ENCODE results near the gene ERICH2. TPM values are rescaled to one million over a fixed set of nuclear protein-coding genes. Genes with fewer than 3 reads are reported as not detected.

The ERICH2 gene
- total RNA-seq, 1 experiment from 2014 or later: 7.2 TPM

DNA sequence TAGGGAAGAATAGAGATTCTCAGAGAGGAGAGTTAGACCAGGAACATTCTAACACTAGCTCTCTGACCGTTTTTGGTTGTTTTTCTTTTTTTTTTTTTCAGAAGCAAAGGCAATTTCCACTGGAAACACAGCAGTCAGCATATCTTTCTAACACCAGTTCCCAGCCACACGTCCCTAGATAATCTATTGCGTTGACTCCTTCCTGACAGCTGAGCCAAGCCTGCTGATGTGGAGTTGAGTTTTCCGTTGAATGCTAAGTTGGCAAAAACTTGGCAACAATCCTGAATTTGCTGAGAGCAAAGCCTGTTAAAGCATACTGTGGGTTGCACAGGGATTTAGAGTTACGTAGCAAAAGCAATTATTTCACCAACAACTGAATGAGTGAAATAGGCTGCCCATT, 65.8 kb downstream of the ERICH2 start:
- ChIA-PET POLR2A (no interaction called here), CTCF (interaction anchor here (1.4 to 2.3 kb wide), 2 partner anchors 19 to 37 kb away, joined by 4 to 8 read pairs; partner anchors contain the start of gene GAD1)
- TF ChIP-seq, protein P1, sequence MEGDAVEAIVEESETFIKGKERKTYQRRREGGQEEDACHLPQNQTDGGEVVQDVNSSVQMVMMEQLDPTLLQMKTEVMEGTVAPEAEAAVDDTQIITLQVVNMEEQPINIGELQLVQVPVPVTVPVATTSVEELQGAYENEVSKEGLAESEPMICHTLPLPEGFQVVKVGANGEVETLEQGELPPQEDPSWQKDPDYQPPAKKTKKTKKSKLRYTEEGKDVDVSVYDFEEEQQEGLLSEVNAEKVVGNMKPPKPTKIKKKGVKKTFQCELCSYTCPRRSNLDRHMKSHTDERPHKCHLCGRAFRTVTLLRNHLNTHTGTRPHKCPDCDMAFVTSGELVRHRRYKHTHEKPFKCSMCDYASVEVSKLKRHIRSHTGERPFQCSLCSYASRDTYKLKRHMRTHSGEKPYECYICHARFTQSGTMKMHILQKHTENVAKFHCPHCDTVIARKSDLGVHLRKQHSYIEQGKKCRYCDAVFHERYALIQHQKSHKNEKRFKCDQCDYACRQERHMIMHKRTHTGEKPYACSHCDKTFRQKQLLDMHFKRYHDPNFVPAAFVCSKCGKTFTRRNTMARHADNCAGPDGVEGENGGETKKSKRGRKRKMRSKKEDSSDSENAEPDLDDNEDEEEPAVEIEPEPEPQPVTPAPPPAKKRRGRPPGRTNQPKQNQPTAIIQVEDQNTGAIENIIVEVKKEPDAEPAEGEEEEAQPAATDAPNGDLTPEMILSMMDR (IDR thresholded peaks at IDR 0.05; ENCODE audit: unreplicated experiment): no peak
- Mint-ChIP-seq H3K27ac (ENCODE audit: low read depth, unreplicated experiment) (no peak overlapping the region), H3K9me3 (ENCODE audit: unreplicated experiment) (no peaks in the 10 kb centered on the region), H3K4me1 (ENCODE audit: insufficient read depth, unreplicated experiment) (no peaks in the 10 kb centered on the region), H3K4me3 (ENCODE audit: unreplicated experiment) (no peak overlapping the region), H3K36me3 (ENCODE audit: insufficient read depth, unreplicated experiment) (peaks cover 6% of the 10 kb centered on the region), H3K27me3 (ENCODE audit: insufficient read depth, unreplicated experiment) (no peaks in the 10 kb centered on the region)
- intact Hi-C loops (cut with micrococcal nuclease): no loop called here
- no peak for DNase-seq (ENCODE audit: unreplicated experiment)
- no TSS peak for BruUV-seq (replicated peaks)

DNA sequence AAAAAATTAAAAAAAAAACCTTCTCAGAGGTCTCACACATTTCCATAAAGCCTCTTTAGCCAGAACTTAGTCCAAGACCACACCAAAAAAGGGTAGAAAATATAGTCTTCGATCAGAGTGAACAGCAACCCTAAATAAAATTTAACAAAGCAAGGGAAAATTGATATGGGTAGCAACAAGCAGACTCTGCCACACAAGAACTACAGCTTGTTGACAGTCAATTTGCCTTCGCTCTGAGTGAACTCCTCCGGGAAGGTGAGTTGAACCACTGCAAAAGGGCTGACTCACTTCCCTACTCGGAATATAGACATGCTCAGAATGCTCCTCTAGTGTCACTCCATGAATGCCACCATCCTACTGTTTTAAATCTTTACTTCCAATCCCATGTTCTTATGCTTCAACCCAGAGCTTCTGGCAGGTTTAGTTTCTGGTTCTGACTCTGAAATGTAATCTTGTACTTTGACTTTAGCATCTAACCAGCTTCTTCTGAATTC, 70.6 kb downstream of the ERICH2 start:
- no peak for DNase-seq (ENCODE audit: unreplicated experiment)
- no peak overlapping the region for H3K27ac Mint-ChIP-seq (ENCODE audit: low read depth, unreplicated experiment)
- no peaks in the 10 kb centered on the region for H3K36me3 Mint-ChIP-seq (ENCODE audit: insufficient read depth, unreplicated experiment)
- no peak overlapping the region for H3K4me3 Mint-ChIP-seq (ENCODE audit: unreplicated experiment)
- no TSS peak for BruUV-seq (replicated peaks)
- peaks cover 13% of the 10 kb centered on the region for H3K4me1 Mint-ChIP-seq (ENCODE audit: insufficient read depth, unreplicated experiment)
- ChIA-PET CTCF (interaction anchor here (0.6 to 1.4 kb wide), 2 partner anchors 9 to 29 kb away, joined by 3 to 4 read pairs; no protein-coding TSS in a partner anchor), POLR2A (no interaction called here)
- H3K27me3 Mint-ChIP-seq (ENCODE audit: insufficient read depth, unreplicated experiment): no peaks in the 10 kb centered on the region
- intact Hi-C loops (cut with micrococcal nuclease): no loop called here
- TF ChIP-seq, protein P1 (IDR thresholded peaks at IDR 0.05; ENCODE audit: unreplicated experiment): no peak
- no peaks in the 10 kb centered on the region for H3K9me3 Mint-ChIP-seq (ENCODE audit: unreplicated experiment)

DNA sequence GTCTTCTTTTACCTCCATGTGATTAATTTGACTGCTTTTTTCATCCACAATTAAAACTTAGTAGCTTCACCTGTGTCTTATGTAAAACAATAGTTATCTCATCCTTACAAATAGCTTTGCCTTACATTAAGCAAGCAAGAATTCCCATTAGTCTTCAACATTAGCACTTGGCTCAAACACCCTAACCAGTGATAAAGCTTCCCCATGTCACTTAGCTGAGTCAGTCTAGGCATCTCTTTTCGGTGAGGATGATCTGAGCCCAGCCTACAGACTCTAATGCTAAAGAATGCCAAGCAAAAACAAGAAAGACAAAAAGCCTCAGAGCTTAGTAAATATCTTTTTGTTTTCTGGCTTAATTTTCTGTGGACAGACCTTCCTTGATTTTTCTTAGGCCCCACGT, 72.6 kb downstream of the ERICH2 start:
- Mint-ChIP-seq H3K27me3 (ENCODE audit: insufficient read depth, unreplicated experiment) (no peaks in the 10 kb centered on the region), H3K36me3 (ENCODE audit: insufficient read depth, unreplicated experiment) (peaks cover 4% of the 10 kb centered on the region), H3K9me3 (ENCODE audit: unreplicated experiment) (no peaks in the 10 kb centered on the region), H3K4me1 (ENCODE audit: insufficient read depth, unreplicated experiment) (peaks cover 13% of the 10 kb centered on the region), H3K27ac (ENCODE audit: low read depth, unreplicated experiment) (no peak overlapping the region), H3K4me3 (ENCODE audit: unreplicated experiment) (no peak overlapping the region)
- TF ChIP-seq, protein P1 (IDR thresholded peaks at IDR 0.05; ENCODE audit: unreplicated experiment): no peak
- no TSS peak for BruUV-seq (replicated peaks)
- no peak for DNase-seq (ENCODE audit: unreplicated experiment)
- POLR2A ChIA-PET: interaction anchor here (0.6 to 1.5 kb wide), 2 partner anchors 10 to 375 kb away, joined by 4 read pairs; no protein-coding TSS in a partner anchor
- intact Hi-C loops (cut with micrococcal nuclease): no loop called here
- CTCF ChIA-PET: interaction anchor here (0.6 to 1.3 kb wide), 6 partner anchors 26 to 473 kb away, joined by 3 to 5 read pairs (median 4); partner anchors contain the start of gene GORASP2

DNA sequence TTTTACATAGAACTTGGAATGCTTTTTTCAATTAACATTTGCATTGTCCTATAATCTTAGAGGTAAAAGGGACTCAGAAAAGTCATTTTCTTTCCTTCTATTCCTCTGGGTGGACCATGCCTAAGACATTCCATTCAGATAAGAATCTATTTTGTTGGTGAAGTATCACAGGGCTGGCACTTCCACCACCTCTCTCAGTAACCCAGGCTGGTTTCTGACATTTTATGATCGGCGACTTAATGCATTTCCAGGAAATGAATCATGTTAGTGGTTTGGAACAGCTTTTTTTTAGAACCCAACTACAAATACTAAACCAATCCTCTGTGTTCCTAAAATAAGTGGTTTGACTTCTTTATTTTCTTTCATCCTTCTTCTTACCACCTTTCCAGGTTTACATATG, 73.5 kb downstream of the ERICH2 start:
- no TSS peak for BruUV-seq (replicated peaks)
- TF ChIP-seq, protein P1 (IDR thresholded peaks at IDR 0.05; ENCODE audit: unreplicated experiment): no peak
- ChIA-PET CTCF (interaction anchor here (0.6 to 1.3 kb wide), 4 partner anchors 30 to 402 kb away, joined by 3 to 5 read pairs (median 4); partner anchors contain the start of gene GORASP2), POLR2A (interaction anchor here (1.5 kb wide), 1 partner anchor 10 kb away, joined by 4 read pairs; no protein-coding TSS in a partner anchor)
- H3K27ac Mint-ChIP-seq (ENCODE audit: low read depth, unreplicated experiment): no peak overlapping the region
- peaks cover 4% of the 10 kb centered on the region for H3K36me3 Mint-ChIP-seq (ENCODE audit: insufficient read depth, unreplicated experiment)
- no peaks in the 10 kb centered on the region for H3K9me3 Mint-ChIP-seq (ENCODE audit: unreplicated experiment)
- H3K4me3 Mint-ChIP-seq (ENCODE audit: unreplicated experiment): no peak overlapping the region
- DNase-seq (ENCODE audit: unreplicated experiment): peak; percentile 54
- peaks cover 13% of the 10 kb centered on the region for H3K4me1 Mint-ChIP-seq (ENCODE audit: insufficient read depth, unreplicated experiment)
- intact Hi-C loops (cut with micrococcal nuclease): no loop called here
- no peaks in the 10 kb centered on the region for H3K27me3 Mint-ChIP-seq (ENCODE audit: insufficient read depth, unreplicated experiment)

Data from MCF 10A (cell line).